GM04503 (cell line): ENCODE data around the gene CIAO2B.
"Not testable (repeated sequence)": the region's sequence is repeated elsewhere in the genome, so short reads cannot be mapped to it uniquely, and the experiment has no call there.

Source experiments
- DNase-seq: peaks from one replicate; pipeline ENCODE4 v3.0.0-alpha.2; 2012; ENCODE audit warnings: low read depth

CIAO2B gene

DNA sequence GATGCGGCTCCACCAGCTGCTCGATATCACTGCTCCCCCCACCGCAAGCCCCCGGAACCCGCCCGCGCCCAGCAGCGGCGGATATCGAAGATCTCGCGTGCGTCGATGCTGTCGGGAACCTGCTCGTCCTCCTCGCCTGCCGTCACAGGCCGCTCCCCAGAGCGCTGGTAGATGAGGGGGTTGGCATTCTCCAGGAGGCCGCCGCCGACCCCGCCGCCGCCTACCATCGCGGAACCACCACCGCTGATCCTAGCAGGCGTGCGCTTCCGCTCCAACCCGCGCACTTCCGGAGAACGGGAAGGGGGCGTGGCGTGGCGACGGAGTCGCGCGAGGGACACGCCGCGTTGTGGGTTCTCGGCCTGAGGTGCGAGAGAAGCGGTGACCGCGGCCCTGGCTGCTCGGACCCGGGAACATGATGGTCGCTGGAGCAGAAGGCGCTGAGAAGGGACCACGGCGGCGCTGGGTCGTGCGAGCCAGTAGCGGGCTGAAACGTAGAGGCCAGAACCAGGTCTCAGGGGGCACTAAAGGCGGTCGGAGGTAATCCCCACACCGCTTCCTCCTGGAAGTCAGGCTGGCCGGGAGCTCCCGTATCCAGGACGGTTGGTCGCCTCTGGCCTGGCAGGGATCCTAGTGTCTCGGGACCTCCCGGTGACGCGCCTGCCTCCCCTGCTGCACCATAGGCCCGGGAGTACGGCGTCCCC, at the start of gene CIAO2B:
Gene CIAO2B, minus strand, starts transcription at position 265 of the 701 bp plus-strand sequence. Its CDS starts 38 bp downstream, at position 227.
- DNase-seq = no peak

GRCh38 chr16:66983033-66983432, 48.8 kb upstream of the CIAO2B start:
- no peak for DNase-seq

GRCh38 chr16:66979011-66979717, 45.0 kb upstream of the CIAO2B start:
- no peak for DNase-seq

GRCh38 chr16:66977341-66978113, 43.3 kb upstream of the CIAO2B start:
- no peak for DNase-seq

- DNase-seq = no peak
Measured at GRCh38 chr16:66976746-66977145, 42.5 kb upstream of the CIAO2B start.

- DNase-seq = no peak
Measured at GRCh38 chr16:66975302-66975893, 41.2 kb upstream of the CIAO2B start.

DNA sequence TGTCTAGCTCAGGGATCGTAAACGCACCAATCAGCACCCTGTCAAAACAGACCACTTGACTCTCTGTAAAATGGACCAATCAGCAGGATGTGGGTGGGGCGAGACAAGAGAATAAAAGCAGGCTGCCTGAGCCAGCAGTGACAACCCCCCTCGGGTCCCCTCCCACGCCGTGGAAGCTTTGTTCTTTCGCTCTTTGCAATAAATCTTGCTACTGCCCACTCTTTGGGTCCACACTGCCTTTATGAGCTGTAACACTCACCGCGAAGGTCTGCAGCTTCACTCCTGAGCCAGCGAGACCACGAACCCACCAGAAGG, 40.7 kb upstream of the CIAO2B start:
- not testable (repeated sequence) for DNase-seq

- DNase-seq = not testable (repeated sequence)
Measured at GRCh38 chr16:66974156-66974931, 40.1 kb upstream of the CIAO2B start.

GRCh38 chr16:66973716-66974115, 39.5 kb upstream of the CIAO2B start:
- DNase-seq = no peak

- no peak for DNase-seq
Measured at GRCh38 chr16:66972983-66973382, 38.8 kb upstream of the CIAO2B start.

DNA sequence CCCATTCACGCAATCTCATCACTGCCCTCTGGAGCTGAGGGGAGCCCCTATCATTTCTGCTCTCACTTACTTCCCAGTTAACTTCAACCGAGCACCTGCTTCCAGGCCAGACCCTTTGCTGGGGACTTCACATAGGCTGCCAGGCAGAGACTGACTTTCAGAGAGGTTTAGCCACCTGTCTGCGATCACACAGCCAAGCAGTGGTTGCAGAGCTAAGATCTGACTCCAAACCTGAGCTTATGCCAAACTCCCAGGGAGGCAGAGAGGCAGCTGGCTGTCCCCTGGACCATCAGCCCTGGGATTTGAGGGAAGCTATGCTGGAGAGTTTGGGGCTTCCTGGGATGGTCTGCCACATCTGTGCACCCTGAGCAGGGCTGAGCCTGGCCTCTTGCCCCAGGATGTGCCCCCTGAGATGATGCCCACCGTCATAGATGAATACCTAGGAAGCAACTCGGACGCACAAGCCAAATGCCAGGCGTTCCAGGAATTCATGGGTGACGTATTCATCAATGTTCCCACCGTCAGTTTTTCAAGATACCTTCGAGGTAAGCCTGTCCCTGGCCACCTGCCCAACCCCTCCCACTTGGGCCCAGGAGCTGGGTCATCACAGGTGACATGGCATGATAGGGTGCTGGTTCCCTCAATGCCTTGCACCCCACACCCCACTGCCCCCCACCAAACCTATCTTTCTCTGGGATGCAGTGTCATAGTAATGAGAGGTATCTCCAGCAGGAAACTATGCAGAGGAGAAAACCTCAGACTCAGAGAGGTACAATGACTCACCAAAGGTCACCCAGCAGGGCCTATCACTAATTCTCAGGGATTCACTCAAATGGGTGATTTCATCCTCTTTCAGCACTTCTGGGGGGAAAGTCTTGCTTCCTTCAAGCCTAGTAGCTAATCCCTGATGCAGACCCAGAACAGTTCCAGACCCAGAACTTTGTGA, 36.8 kb upstream of the CIAO2B start:
- no peak for DNase-seq

- no peak for DNase-seq
Measured at GRCh38 chr16:66968847-66969246, 34.6 kb upstream of the CIAO2B start.

- DNase-seq = no peak
Measured at GRCh38 chr16:66964049-66964448, 29.8 kb upstream of the CIAO2B start.

GRCh38 chr16:66961914-66962313, 27.7 kb upstream of the CIAO2B start:
- DNase-seq = no peak

DNA sequence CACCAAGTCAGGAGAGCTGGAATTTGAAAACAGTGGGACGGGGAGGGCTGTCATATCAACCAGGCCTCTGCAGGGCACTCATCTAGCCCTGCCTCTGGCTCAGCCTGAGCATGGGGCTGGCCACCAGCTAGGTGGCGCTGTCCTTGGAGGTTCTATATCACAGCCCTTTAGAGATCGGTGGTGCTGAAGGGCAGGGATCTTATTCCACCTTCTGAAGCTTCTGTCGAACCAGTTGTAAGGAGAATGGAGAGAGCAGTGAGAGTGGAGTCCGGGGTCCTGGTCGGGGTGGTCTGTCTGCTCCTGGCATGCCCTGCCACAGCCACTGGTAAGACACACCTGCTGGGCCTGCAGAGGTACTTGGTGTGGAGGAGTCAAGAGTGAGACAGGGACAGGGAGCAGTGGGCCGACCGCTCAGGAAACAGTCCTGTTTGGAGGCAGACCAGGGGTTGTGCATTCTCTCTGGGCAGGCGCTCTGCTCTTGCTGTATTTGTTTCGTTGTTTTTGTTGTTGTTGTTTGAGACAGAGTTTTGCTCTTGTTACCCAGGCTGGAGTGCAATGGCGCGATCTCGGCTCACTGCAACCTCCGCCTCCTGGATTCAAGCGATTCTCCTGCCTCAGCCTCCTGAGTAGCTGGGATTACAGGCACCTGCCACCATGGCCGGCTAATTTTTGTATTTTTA, 27.0 kb upstream of the CIAO2B start, which contains the start of gene CES3:
Gene CES3, plus strand, starts transcription at position 202 of the 680 bp plus-strand sequence. Its CDS starts 42 bp downstream, at position 244.
- DNase-seq = no peak

- DNase-seq = no peak
Measured at GRCh38 chr16:66960270-66960669, 26.1 kb upstream of the CIAO2B start.

DNA sequence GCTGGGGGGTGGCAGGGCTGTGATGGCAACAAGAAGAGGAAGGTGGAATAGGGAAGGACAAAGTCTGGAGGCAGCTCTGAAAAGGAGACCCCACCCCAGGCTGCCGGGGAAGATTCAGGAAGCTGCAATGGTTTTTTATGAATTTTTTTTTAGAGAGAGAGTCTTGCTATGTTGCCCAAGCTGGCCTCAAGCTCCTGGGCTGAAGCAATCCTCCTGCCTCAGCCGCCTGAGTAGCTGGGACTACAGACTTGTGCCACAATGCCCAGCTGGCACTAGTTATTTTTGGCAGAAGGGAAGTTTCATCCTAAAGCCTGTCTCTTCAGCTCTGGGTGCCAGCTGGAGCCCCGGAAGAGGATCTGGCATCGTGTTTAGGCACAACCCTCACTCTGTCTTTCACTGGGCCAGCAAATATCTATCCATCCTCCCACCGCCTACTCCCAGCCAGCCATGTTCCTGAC, 25.5 kb upstream of the CIAO2B start:
- DNase-seq = no peak

DNA sequence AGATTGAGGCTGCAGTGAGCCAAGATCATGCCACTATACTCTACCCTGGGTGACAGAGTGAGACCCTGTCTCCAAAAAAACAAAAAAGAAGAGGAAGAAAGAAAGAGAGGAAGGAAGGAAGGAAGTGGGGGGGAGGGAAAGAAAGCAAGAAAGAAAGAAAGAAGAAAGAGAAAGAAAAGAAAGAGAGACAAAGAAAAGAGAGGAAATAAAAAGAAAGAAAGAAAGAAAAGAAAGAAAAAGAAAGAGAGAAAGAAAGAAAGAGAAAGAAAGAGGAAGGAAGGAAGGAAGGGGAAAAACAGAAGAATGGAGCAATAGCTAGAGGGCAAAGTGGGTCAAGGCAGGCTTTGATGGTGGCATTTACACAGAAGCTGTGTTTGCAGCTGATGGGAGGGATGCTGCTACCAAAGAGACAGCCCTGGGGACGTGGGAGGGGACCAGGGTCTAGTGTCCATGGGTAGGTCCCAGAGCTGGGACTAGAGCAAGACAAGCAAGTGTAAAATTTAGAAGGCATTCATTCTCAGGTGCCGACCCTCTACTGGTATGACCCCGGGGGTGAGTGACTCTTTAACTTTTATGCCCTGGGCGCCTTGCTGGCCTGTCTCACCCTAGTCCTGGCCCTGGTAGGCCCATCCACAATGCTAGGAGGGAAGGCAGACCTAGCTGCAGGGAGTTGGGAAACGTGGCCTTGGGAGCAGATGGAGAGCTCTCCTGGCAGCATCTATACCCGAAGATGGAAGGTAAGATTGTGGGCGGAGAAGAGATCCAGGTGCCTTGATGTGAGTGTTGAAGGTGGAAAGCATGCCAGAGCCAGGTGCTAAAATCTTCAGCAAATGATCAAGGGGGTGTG, 24.9 kb upstream of the CIAO2B start:
- DNase-seq = no peak

- DNase-seq = not testable (repeated sequence)
Measured at GRCh38 chr16:66956154-66956457, 21.9 kb upstream of the CIAO2B start.
